Measurements from ENCODE around the gene HDAC2. TPM values are rescaled to one million over a fixed set of nuclear protein-coding genes. Genes with fewer than 3 reads are reported as not detected.

HDAC2 gene
- polyA plus RNA-seq, 3 donors: 29.6 to 67.7 (median 54.6) TPM

GRCh38 chr6:113923526-113923925 lies 47.4 kb downstream of the HDAC2 start:
- H3K79me2 ChIP-seq (ENCODE audit: insufficient read depth, low read length): no peaks in the 10 kb centered on the region
- no peaks in the 10 kb centered on the region for H3K27me3 Mint-ChIP-seq (ENCODE audit: low read depth in 3 of 3)
- no peak for DNase-seq

GRCh38 chr6:113921299-113921904 lies 49.5 kb downstream of the HDAC2 start:
- no peak overlapping the region for H3K27ac Mint-ChIP-seq
- Histone ChIP-seq H3K27ac (ENCODE audit: low read depth in 1 of 2, low read length in 2 of 2) (no peak overlapping the region), H3K4me3 (replicated peaks in 1 of 3; ENCODE audit: low read depth in 2 of 3, low read length in 3 of 3) (no peak overlapping the region), H4K20me1 (ENCODE audit: insufficient read depth, low read length) (no peaks in the 10 kb centered on the region), H3K4me2 (replicated peaks; ENCODE audit: extremely low read depth, low read length, poor library complexity, severe bottlenecking) (no peak overlapping the region), H3K4me1 (ENCODE audit: control insufficient read depth in 1 of 2, insufficient read depth in 2 of 2, low read length in 2 of 2) (no peaks in the 10 kb centered on the region), H2AFZ (ENCODE audit: insufficient read depth, low read depth, low read length, poor library complexity, severe bottlenecking) (peak overlapping the region; percentile 56), H3K9ac (ENCODE audit: insufficient read depth, low read length, poor library complexity, severe bottlenecking) (no peak overlapping the region), H3K79me2 (ENCODE audit: insufficient read depth, low read length) (no peaks in the 10 kb centered on the region), H3K36me3 (replicated peaks in 1 of 2; ENCODE audit: control insufficient read depth in 1 of 2, insufficient read depth in 2 of 2, low read length in 2 of 2) (no peaks in the 10 kb centered on the region), H3K9me3 (replicated peaks in 1 of 2; ENCODE audit: control insufficient read depth in 1 of 2, insufficient read depth in 1 of 2, low read length in 2 of 2) (no peaks in the 10 kb centered on the region), H3K27me3 (ENCODE audit: control insufficient read depth in 2 of 2, insufficient read depth in 2 of 2, low read length in 2 of 2) (no peaks in the 10 kb centered on the region)
- H3K9me3 Mint-ChIP-seq: peaks cover 0 to 1% (median 0%) of the 10 kb centered on the region in 7 donors
- intact Hi-C loops (cut with micrococcal nuclease): no loop called here
- no CpG with 5 or more reads among the region's 4 CpGs for WGBS (ENCODE audit: insufficient coverage)
- H3K27me3 Mint-ChIP-seq (ENCODE audit: low read depth in 3 of 3): no peaks in the 10 kb centered on the region
- H3K4me1 Mint-ChIP-seq: peaks cover 5% of the 10 kb centered on the region
- H3K4me3 Mint-ChIP-seq: no peak overlapping the region
- no peak for DNase-seq
- no peak for TF ChIP-seq CTCF (IDR thresholded peaks at IDR 0.05)
- H3K36me3 Mint-ChIP-seq: no peaks in the 10 kb centered on the region

More at GRCh38 chr6:113923526-113923925, 47.4 kb downstream of the HDAC2 start:
- intact Hi-C loops (cut with micrococcal nuclease): no loop called here
- H3K36me3 ChIP-seq (replicated peaks in 1 of 2; ENCODE audit: control insufficient read depth in 1 of 2, insufficient read depth in 2 of 2, low read length in 2 of 2): no peaks in the 10 kb centered on the region
- no peak overlapping the region for H3K27ac ChIP-seq (ENCODE audit: low read depth in 1 of 2, low read length in 2 of 2)
- H3K4me1 ChIP-seq (ENCODE audit: control insufficient read depth in 1 of 2, insufficient read depth in 2 of 2, low read length in 2 of 2): no peaks in the 10 kb centered on the region
- H3K36me3 Mint-ChIP-seq: no peaks in the 10 kb centered on the region
- H3K4me3 Mint-ChIP-seq: no peak overlapping the region
- H3K4me1 Mint-ChIP-seq: peaks cover 5% of the 10 kb centered on the region
- H3K9me3 Mint-ChIP-seq: peaks cover 0 to 2% (median 0%) of the 10 kb centered on the region in 7 donors
- no peak overlapping the region for H3K9ac ChIP-seq (ENCODE audit: insufficient read depth, low read length, poor library complexity, severe bottlenecking)
- H3K27ac Mint-ChIP-seq: no peak overlapping the region
- H3K27me3 ChIP-seq (ENCODE audit: control insufficient read depth in 2 of 2, insufficient read depth in 2 of 2, low read length in 2 of 2): no peaks in the 10 kb centered on the region
- H3K9me3 ChIP-seq (replicated peaks in 1 of 2; ENCODE audit: control insufficient read depth in 1 of 2, insufficient read depth in 1 of 2, low read length in 2 of 2): no peaks in the 10 kb centered on the region
- H4K20me1 ChIP-seq (ENCODE audit: insufficient read depth, low read length): no peaks in the 10 kb centered on the region
- no peak overlapping the region for H3K4me2 ChIP-seq (replicated peaks; ENCODE audit: extremely low read depth, low read length, poor library complexity, severe bottlenecking)
- H2AFZ ChIP-seq (ENCODE audit: insufficient read depth, low read depth, low read length, poor library complexity, severe bottlenecking): no peak overlapping the region
- no peak overlapping the region for H3K4me3 ChIP-seq (replicated peaks in 1 of 3; ENCODE audit: low read depth in 2 of 3, low read length in 3 of 3)
- TF ChIP-seq CTCF (IDR thresholded peaks at IDR 0.05): no peak
